ENCODE measurements around the gene MRPL48. TPM values are rescaled to one million over a fixed set of nuclear protein-coding genes. Genes with fewer than 3 reads are reported as not detected.

The MRPL48 gene
- total RNA-seq, 1 donor from 2014 or later: 37.0 TPM

DNA sequence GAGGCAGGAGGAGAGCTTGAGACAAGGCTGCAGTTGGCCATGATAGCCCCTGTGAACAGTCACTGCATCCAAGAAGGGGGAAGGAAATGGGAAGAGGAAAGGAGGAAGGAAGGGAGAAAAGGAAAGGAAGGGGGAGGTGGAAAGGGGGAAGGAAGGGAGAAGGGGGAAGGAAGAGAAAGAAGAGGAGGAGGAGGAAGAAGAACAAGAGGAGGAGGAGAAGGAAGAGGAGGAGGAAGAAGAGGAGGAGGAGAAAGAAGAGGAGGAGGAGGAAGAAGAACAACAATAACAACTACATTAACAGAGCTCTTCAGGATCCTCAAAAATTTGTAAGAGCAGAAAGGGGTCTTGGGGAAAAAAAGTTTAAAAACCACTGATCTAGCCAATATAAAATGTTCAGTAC is 32.0 kb upstream of the MRPL48 start:
- Histone ChIP-seq H3K4me3 (ENCODE audit: low read depth, low read length) (no peak overlapping the region), H3K27me3 (ENCODE audit: control insufficient read depth, insufficient read depth, low read length) (no peaks in the 10 kb centered on the region), H3K36me3 (ENCODE audit: control insufficient read depth, insufficient read depth, low read length) (no peaks in the 10 kb centered on the region)
- no peak for DNase-seq (ENCODE audit: low read depth)
- TF ChIP-seq, protein P1, sequence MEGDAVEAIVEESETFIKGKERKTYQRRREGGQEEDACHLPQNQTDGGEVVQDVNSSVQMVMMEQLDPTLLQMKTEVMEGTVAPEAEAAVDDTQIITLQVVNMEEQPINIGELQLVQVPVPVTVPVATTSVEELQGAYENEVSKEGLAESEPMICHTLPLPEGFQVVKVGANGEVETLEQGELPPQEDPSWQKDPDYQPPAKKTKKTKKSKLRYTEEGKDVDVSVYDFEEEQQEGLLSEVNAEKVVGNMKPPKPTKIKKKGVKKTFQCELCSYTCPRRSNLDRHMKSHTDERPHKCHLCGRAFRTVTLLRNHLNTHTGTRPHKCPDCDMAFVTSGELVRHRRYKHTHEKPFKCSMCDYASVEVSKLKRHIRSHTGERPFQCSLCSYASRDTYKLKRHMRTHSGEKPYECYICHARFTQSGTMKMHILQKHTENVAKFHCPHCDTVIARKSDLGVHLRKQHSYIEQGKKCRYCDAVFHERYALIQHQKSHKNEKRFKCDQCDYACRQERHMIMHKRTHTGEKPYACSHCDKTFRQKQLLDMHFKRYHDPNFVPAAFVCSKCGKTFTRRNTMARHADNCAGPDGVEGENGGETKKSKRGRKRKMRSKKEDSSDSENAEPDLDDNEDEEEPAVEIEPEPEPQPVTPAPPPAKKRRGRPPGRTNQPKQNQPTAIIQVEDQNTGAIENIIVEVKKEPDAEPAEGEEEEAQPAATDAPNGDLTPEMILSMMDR (IDR thresholded peaks at IDR 0.05; ENCODE audit: insufficient read depth, low read length, poor library complexity, severe bottlenecking): no peak

DNA sequence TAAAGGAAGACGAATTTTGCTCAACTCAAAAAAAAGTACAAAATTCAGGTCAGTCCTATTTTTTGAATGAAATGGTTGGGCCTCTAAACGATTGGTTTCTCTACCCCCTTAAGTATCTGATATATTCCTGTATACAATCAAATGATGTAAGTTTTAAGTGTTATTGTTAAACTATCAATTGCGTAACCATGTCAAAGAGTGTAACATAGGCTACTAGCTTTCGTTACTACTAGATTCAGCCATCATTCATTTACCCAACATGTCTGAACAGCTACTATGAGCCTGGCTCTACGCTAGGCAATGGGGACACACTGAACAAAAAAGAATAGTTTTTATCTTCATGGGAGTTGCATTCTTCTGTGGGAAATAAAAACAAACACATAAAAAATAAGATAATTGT is 30.1 kb upstream of the MRPL48 start:
- H3K27me3 ChIP-seq (ENCODE audit: control insufficient read depth, insufficient read depth, low read length): no peaks in the 10 kb centered on the region
- TF ChIP-seq, protein P1 (IDR thresholded peaks at IDR 0.05; ENCODE audit: insufficient read depth, low read length, poor library complexity, severe bottlenecking): no peak
- no peak overlapping the region for H3K4me3 ChIP-seq (ENCODE audit: low read depth, low read length)
- H3K36me3 ChIP-seq (ENCODE audit: control insufficient read depth, insufficient read depth, low read length): no peaks in the 10 kb centered on the region
- DNase-seq (ENCODE audit: low read depth): no peak

DNA sequence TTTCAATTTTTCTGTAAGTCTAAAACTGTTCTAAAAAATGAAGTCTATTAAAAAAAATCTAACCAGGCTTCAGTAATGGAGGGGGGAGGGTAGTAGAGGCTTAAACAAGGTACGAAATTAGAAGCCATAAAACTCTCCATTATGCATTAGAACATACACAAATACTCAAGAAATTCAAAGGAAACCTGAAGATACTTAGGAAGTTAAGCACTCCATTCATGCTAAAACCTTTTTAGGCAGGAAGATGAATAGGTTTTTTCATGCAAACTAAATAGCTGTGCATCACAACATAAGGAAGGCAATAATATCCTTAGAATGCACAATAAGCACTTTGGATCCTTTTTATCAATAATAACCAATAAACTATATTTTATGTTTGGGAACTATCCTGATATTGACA is 29.2 kb upstream of the MRPL48 start:
- TF ChIP-seq, protein P1 (IDR thresholded peaks at IDR 0.05; ENCODE audit: insufficient read depth, low read length, poor library complexity, severe bottlenecking): no peak
- Histone ChIP-seq H3K36me3 (ENCODE audit: control insufficient read depth, insufficient read depth, low read length) (no peaks in the 10 kb centered on the region), H3K27me3 (ENCODE audit: control insufficient read depth, insufficient read depth, low read length) (no peaks in the 10 kb centered on the region), H3K4me3 (ENCODE audit: low read depth, low read length) (peak overlapping the region; percentile 6)
- no peak for DNase-seq (ENCODE audit: low read depth)

DNA sequence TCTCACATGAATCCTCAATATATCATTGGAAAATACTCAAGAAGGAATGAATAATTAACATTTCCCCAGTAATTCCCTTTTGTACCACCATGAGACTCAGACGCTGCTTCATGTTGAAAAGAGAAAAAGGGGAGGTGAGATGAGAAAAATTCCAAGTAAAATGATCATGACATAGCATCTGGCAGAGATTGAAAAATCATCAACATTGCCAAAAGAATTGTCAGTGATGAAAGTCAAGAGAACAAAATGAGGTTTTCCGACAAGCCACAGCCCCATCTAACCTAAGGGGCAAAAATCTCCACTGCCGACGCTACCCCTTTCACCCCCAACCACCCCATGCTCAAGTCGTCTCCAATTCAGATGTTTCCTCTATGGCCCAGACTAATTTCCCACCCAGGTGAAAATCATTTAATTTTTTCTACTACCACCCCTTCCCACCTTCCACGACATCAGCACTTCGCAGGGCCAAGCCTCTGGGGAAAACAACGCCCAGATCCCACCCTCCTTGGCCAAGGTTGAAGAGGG is 28.0 kb upstream of the MRPL48 start:
- DNase-seq (ENCODE audit: low read depth): no peak
- Histone ChIP-seq H3K4me3 (ENCODE audit: low read depth, low read length) (peak overlapping the region; percentile 84), H3K36me3 (ENCODE audit: control insufficient read depth, insufficient read depth, low read length) (no peaks in the 10 kb centered on the region), H3K27me3 (ENCODE audit: control insufficient read depth, insufficient read depth, low read length) (no peaks in the 10 kb centered on the region)
- TF ChIP-seq, protein P1 (IDR thresholded peaks at IDR 0.05; ENCODE audit: insufficient read depth, low read length, poor library complexity, severe bottlenecking): peak; percentile 17

DNA sequence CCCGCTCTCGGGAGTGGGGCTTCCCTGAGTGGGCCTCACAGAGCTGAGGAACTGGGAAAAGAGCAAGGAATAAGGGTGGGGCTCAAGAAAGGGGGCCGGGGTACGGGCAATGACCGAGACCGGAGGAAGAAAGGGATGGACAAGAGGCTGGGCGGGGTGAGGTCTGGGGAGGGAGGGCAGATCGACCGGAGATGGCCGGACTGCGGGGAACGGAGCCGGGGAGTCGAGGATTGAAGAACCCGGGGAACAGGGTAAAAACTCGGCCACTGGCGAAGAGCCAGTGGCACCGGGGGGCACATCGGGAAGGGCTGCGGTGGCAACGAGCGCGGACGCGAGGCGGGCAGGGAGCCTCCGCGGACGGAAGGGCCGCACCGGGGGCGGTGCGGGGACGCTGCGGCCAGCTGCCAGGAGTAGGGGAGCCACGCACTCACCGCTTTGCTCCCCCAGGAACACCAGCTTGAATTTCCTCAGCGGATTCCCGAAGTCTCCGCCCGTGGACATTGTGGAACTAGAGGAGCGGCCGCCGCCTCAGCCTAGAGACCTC is 27.5 kb upstream of the MRPL48 start:
- DNase-seq (ENCODE audit: low read depth): no peak

More for the DNA sequence above, 27.5 kb upstream of the MRPL48 start:
- Histone ChIP-seq H3K27me3 (ENCODE audit: control insufficient read depth, insufficient read depth, low read length) (no peaks in the 10 kb centered on the region), H3K4me3 (ENCODE audit: low read depth, low read length) (peak overlapping the region; percentile 84), H3K36me3 (ENCODE audit: control insufficient read depth, insufficient read depth, low read length) (no peaks in the 10 kb centered on the region)
- TF ChIP-seq, protein P1 (IDR thresholded peaks at IDR 0.05; ENCODE audit: insufficient read depth, low read length, poor library complexity, severe bottlenecking): no peak
